Measurements from ENCODE around the gene WDR19.
"Not testable (repeated sequence)": the region's sequence is repeated elsewhere in the genome, so short reads cannot be mapped to it uniquely, and the experiment has no call there.

The WDR19 gene

GRCh38 chr4:39181905-39182638, at the start of gene WDR19:
TSS of gene WDR19 (plus strand) at chr4:39182529. CDS start at chr4:39182558, 29 bp downstream.
- peak; percentile 97 for DNase-seq

- DNase-seq, result no peak
These were observed 48.7 kb upstream of the WDR19 start for GRCh38 chr4:39133623-39134022.

- no peak for DNase-seq
These were observed 47.5 kb upstream of the WDR19 start for GRCh38 chr4:39134683-39135306.

GRCh38 chr4:39138227-39138626, 44.1 kb upstream of the WDR19 start:
- not testable (repeated sequence) for DNase-seq

- no peak for DNase-seq
These were observed 36.1 kb upstream of the WDR19 start for GRCh38 chr4:39146211-39146610.

- no peak for DNase-seq
These were observed 28.3 kb upstream of the WDR19 start for GRCh38 chr4:39154009-39154408.

GRCh38 chr4:39157520-39157919, 24.8 kb upstream of the WDR19 start:
- no peak for DNase-seq

GRCh38 chr4:39166177-39166576, 16.2 kb upstream of the WDR19 start:
- DNase-seq, result no peak

- DNase-seq, result no peak
These were observed 15.7 kb upstream of the WDR19 start for GRCh38 chr4:39166669-39167068.

GRCh38 chr4:39169426-39169825, 12.9 kb upstream of the WDR19 start:
- DNase-seq, result no peak

GRCh38 chr4:39170301-39170700, 12.0 kb upstream of the WDR19 start:
- no peak for DNase-seq

- no peak for DNase-seq
These were observed 3.6 kb upstream of the WDR19 start for GRCh38 chr4:39178706-39179105.

GRCh38 chr4:39179681-39180080, 2.6 kb upstream of the WDR19 start:
- no peak for DNase-seq

- not testable (repeated sequence) for DNase-seq
These were observed 1.7 kb upstream of the WDR19 start for GRCh38 chr4:39180629-39181028.

GRCh38 chr4:39181520-39181904, 817 bp upstream of the WDR19 start:
- DNase-seq, result no peak

- DNase-seq, result no peak
These were observed 19.6 kb downstream of the WDR19 start for GRCh38 chr4:39201963-39202362.

GRCh38 chr4:39204543-39204942, 22.2 kb downstream of the WDR19 start:
- no peak for DNase-seq

- DNase-seq, result no peak
These were observed 22.7 kb downstream of the WDR19 start for GRCh38 chr4:39205000-39205399.

- DNase-seq, result no peak
These were observed 23.1 kb downstream of the WDR19 start for GRCh38 chr4:39205476-39205875.

- DNase-seq, result no peak
These were observed 45.6 kb downstream of the WDR19 start for GRCh38 chr4:39227906-39228305.

GRCh38 chr4:39228377-39228776, 46.0 kb downstream of the WDR19 start:
- no peak for DNase-seq

- no peak for DNase-seq
These were observed 48.1 kb downstream of the WDR19 start for GRCh38 chr4:39230462-39230861.

GRCh38 chr4:39231660-39232059, 49.3 kb downstream of the WDR19 start:
- DNase-seq, result no peak

- no peak for DNase-seq
These were observed 49.8 kb downstream of the WDR19 start for GRCh38 chr4:39232100-39232499.

- DNase-seq, result no peak
These were observed 50.8 kb downstream of the WDR19 start for GRCh38 chr4:39233114-39233513.
